Brain pericyte (primary cell): ENCODE data around the gene LDLRAD2.
A peak's percentile ranks its signal among the peaks of the same experiment; 100 is the strongest.
"Not testable (repeated sequence)": the region's sequence is repeated elsewhere in the genome, so short reads cannot be mapped to it uniquely, and the experiment has no call there.

Experiments
- DNase-seq: peaks from one replicate; pipeline ENCODE4 v3.0.0-alpha.2; 2012; ENCODE audit warnings: low read depth, low spot score

The LDLRAD2 gene, protein sequence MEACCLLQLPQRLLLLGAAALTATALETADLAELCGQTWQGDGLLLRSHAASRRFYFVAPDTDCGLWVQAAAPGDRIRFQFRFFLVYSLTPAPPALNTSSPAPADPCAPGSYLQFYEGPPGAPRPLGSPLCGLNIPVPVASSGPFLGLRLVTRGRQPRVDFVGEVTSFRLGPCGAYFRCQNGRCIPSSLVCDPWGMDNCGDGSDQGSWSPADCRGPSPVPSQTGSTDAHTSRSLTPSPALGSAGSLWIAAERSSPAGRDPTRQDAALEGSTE

DNA sequence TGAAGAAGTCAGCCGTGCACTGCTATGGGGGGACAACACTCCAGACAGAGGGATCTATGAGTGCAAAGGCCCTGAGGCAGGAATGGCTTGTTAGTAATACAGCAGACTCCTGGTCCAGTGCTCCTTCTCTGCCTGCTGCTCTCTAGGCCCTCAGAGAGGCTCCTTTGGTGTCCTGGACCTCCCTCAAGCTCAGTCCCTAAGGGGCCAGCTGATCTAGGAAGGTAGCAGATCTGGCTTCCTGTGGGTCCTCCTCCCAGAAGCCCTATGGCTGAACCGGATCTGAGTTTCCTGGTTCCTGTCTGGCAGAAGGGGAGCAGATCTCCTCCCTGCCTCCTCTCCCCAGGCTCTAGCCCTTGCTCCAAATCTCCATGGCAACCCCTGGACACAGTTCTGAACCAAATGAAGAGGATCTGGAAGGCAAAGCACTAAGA lies at the start of gene LDLRAD2:
Gene LDLRAD2, plus strand, starts transcription at position 391 of the 431 bp plus-strand sequence. CDS start 187 bp downstream, outside the sequence.
- no peak for DNase-seq

DNA sequence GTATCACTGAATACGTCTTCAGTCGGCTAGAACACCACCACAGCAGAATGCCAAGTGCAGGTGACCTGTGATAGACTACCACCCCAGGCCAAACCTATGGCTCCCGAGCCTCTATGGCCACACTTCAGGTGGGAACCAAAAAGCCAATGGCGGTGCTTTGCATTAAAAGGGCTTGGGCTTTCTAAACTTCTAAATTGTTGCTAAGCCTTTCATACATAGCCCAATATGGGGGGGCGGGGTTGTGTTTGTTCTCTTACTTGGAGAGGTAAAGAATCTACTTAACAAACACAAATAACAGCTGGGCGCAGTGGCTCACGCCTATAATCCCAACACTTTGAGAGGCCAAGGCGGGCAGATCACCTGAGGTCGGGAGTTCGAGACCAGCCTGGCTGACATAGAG lies 48.8 kb upstream of the LDLRAD2 start:
- DNase-seq = no peak

DNA sequence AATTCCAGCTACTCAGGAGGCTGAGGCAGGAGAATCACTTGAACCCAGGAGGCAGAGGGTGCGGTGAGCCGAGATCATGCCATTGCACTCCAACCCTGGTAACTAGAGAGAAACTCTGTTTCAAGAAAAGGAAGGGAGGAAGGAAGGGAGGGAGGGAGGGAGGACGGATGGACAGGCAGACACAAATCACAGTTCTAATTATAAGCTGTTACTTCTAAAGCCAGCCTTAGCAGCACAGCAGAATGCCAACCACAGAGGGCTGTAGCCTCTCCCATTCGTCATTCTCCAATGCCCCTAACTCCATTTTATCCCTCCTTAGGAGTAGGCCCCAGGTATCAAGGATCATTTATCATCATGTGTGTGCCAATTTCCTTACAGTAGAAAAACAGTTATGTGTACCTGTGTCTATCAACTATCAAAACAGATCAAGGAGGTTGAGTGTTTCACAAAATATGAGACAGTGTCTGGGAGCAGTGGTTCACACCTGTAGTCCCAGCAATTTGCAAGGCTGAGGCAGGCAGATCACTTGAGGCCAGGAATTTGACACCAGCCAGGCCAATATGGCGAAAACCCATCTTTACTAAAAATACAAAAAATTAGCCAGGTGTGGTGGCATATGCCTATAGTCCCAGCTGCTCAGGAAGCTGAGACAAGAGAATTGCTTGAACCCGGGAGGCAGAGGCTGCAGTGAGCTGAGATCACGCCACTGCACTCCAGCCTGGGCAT lies 48.2 kb upstream of the LDLRAD2 start:
- DNase-seq = no peak

DNA sequence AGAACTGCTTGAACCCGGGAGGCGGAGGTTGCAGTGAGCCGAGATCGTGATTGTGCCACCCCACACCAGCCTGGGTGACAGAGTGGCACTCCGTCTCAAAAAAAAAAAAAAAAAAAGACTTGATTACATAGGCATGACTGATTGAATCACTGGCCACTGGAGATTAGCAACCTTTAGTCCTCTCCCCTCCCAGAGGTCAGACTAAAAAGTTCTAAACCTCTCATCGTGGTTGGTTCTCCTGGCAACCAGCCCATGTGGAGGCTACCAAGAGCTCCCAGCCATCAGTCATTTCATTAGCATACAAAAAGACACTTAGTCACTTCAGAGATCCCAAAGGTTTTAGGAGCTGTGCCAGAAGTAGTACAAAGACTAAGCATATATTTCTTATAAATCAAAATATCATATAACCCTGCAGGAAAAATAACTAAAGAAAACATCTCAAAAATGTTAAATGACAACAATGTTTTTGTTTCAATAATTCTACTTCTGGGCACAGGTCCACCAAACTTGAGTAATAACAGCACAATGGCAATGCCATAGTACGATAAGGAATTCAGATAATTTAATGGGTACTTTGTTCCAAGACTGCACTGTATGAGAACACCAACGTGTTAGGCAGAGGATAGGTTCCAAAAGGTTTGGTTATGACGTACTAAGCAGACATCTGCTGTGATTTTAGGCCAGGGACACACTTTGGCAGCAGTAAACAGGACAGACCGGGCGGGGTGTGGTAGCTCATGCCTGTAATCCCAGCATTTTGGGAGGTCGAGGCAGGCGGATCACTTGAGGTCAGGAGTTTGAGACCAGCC lies 47.2 kb upstream of the LDLRAD2 start:
- no peak for DNase-seq

DNA sequence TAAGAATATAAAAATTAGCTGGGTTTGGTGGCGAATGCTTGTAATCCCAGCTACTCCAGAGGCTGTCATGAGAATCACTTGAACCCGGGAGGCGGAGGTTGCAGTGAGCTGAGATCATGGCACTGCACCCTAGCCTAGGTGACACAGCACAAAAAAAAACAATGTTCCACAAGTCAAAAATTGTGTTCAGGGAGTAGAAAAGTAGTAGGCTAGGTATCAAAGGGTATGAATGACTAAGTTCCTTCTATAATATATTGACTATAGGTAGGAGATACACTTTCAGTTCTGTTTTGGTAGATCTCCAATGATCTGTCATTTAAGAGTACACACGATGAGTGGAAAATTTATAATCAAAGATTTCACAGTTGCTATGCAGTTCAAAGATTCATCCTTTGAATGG lies 45.9 kb upstream of the LDLRAD2 start:
- DNase-seq = no peak

DNA sequence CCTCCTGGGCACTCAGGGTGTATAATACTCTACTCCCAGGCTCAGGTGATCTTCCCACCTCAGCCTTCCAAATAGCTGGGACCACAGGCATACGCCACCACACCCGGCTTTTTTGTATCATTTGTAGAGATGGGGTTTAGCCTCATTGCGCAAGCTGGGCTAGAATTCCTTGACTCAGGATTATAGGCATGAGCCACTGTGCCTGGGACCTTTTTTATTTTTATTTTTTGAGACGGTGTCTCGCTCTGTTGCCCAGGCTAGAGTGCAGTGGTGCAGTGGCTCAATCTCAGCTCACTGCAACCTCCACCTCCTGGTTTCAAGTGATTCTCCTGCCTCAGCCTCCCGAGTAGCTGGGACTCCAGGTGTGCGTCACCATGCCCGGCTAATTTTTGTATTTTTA lies 45.0 kb upstream of the LDLRAD2 start:
- DNase-seq = not testable (repeated sequence)

DNA sequence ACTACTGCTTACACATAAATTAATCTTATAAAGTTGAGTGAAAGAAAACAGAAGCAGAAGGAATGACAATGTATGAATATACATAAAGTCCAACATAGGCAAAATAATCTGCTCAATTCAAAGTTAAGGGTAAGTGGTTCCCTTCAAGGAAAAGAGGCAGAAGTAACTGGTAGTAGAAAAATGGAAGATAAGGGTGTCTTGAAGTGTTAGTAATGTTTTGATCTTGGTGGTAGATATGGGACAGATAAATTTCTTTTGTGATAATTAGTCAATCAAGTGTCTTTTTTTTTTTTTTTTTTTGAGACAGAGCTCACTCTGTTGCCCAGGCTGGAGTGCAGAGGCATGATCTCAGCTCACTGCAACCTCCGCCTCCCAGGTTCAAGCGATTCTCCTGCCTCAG lies 41.9 kb upstream of the LDLRAD2 start:
- no peak for DNase-seq

DNA sequence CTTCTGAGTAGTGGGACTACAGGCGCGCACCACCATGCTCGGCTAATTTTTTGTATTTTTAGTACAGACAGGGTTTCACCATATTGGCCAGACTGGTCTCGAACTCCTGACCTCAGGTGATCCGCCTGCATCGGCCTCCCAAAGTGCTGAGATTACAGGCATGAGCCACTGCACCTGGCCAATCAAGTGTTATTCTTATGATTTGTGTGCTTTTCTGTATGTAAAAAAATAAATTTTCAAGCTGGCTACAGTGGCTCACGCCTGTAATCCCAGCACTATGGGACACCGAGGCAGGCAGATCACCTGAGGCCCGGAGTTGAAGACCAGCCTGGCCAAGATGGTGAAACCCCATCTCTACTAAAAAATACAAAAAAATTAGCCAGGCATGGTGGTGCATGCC lies 41.5 kb upstream of the LDLRAD2 start:
- not testable (repeated sequence) for DNase-seq

DNA sequence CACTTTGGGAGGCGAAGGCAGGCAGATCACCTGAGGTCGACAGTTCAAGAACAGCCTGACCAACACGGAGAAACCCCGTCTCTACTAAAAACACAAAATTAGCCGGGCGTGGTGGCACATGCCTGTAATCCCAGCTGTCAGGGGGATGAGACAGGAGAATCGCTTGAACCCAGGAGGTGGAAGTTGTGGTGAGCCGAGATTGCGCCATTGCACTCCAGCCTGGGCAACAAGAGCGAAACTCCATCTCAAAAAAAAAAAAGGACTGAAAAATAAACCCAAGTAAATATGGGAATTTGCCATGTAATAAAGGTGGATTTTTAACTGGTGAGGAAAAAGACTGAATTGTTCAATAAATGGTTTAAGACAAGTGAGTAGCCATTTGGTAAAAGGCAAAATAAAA lies 40.4 kb upstream of the LDLRAD2 start:
- not testable (repeated sequence) for DNase-seq

DNA sequence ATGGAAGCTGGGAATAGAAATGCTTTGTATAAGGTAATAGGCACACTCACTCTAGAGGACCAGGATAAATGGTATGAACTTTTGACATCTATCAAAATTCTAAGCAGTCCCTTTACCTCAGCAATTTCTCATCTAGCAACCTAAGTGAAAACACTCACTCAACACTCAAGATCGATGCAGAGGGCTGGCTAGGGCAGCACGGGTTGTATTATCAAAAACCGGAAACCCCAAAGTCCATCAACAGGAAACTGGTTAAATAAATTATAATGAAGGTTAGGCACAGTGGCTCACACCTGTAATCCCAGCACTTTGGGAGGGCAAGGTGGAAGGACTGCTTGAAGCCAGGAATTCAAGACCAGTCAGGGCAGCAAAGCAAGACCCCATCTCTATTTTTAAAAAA lies 38.5 kb upstream of the LDLRAD2 start:
- DNase-seq = no peak

DNA sequence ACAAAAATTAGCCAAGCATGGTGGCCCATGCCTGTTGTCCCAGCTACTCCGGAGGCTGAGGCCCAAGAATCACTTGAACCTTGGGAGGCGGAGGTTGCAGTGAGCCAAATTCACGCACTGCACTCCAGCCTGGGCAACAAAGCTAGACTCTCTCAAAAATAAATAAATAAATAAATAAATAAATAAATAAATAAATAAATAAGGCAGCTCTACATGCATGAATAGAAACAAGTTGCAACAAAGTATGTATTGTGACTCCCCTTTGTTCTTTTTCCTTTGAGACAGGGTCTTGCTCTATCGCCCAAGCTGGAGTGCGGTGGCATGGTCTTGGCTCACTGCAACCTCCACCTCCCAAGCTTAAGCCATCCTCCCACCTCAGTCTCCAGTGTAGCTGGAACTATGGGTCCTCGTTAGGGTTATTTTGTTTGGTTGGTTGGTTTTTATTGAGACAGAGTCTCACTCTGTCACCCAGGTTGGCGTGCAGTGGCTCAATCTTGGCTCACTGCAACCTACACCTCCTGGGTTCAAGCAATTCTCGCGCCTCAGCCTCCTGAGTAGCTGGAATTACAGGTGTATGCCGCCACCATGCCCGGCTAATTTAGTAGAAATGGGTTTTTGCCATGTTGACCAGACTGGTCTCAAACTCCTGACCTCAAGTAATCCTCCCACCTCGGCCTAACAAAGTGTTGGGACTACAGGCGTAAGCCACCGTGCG lies 37.1 kb upstream of the LDLRAD2 start:
- no peak for DNase-seq

DNA sequence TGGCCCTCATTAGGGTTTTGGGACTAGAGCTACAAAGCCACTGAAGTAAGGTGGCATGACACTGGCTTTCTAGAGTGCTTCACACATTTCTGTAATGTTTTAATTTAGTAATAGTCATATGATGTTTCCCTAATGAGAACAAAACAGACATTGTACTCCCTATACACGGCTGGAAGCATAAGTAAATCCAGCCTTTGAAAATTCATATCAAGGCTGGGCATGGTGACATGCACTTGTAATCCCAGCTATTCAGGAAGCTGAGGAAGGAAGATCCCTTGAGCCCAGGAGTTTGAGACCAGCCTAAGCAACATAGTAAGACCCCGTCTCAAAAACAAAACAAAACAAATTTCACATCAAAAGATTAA lies 36.5 kb upstream of the LDLRAD2 start:
- DNase-seq = no peak

DNA sequence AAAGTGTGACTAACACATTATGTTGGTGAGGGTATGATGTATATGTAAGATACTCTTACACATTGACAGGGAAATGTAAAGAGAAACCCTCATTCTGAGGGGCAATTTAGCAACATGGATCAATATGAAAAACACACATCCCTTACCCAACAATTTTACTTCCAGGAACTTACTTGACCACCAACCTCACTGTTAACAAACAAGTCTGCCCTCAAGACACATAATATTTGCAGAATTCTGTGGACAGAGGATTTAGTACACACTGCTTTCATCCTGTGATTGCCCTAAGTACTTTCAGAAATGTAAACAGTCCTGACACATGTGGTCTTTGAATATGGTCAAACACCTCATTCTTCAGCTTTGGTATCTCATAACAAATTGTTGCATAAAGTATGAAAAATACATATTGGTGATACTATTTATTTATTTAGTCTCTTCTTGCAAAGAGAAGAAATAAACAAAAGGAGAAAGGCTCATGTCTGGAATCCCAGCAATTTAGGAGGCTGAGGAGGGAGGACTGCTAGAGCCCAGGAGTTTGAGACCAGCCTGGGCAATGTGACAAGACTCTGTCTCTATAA lies 36.0 kb upstream of the LDLRAD2 start:
- DNase-seq = no peak

DNA sequence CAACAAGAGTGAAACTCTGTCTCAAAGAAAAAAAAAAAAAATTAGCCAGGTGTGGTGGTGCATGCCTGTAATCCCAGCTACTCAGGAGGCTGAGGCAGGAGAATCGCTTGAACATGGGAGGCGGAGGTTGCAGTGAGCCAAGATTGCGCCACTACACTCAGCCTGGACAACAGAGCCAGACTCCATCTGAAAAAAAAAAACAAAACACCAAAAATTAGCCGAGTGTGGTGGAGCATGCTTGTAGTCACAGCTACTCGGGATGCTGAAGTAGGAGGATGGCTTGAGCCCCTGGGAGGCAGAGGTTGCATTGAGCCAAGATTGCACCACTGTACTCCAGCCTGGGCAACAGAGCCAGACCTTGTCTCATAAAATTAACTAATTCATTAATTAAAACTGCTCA lies 35.1 kb upstream of the LDLRAD2 start:
- DNase-seq = not testable (repeated sequence)

DNA sequence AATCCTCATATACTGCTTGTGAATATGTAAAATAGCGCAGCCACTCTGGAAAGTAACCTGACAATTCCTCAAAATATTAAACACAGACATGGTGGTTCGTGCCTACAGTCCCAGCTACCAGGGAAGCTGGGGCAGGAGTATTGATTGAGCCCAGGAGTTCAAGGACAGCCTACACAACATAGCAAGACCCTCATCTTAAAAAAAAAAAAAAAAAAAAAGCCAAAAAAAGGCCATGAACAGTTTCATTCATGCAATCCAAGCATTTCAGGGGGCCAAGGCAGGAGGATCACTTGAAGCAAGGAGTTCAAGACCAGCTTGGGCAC lies 33.7 kb upstream of the LDLRAD2 start:
- DNase-seq = no peak

DNA sequence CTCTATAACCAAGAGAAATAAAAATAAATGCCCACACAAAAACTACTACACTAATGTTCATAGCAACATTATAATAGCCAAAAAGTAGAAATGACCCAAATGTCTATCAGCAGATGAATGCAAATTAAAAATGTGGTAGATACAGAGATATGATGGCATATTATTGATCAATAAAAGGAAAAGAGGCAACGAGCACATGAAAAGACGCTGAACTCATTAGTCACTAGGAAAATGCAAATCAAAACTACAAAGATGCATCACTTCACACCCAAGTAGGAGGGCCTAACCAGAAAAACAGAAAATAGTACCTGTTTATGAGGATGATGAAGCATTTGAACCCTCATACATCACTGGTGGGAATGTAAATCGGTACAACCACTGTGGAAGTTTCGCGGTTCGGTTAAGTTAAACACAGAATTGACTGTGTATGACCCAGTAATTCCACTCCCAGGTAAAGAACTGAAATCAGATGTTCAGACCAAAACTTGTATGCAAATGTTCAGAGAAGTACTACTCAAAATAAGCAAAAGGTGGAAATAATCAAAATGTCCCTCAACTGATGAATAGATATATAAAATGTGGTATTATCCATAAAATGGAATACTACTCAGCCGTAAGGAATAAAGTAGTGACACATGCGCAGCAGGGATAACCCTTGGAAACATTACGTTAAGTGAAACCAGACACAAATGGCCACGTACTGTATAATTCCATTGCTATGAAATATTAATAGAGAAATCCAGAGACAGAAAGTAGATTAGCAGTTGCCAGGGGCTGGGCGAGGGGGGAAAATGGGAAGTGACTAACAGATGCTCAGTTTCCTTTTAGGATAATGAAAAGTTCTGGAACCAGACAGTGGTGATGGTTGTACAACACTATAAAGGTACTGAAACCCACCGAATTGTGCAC lies 32.2 kb upstream of the LDLRAD2 start:
- no peak for DNase-seq

DNA sequence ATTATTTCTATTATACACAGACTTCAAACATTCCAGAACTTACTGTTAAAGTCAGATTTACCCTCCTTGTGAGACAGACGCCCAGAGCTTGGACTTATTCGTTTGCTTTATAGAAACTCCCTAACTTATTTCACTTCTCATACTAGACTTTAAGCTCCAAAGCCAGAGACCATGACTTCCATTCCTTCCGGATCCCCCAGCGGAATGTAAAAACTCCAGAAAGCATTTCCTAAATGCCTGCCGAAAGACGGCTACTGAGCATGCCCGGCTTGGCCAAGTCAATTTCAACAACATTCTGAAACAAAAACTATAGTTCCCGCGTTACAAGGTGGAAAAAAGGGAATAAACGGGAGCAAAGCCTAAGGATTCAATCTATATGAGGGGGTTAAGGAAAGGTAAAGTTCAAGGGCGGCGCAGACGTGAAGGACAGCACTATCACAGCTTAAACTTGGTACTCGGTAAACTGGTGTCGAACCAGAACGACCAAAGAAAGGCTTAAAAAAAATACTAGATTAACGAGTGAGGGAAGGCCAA lies 30.2 kb upstream of the LDLRAD2 start:
- DNase-seq = no peak

DNA sequence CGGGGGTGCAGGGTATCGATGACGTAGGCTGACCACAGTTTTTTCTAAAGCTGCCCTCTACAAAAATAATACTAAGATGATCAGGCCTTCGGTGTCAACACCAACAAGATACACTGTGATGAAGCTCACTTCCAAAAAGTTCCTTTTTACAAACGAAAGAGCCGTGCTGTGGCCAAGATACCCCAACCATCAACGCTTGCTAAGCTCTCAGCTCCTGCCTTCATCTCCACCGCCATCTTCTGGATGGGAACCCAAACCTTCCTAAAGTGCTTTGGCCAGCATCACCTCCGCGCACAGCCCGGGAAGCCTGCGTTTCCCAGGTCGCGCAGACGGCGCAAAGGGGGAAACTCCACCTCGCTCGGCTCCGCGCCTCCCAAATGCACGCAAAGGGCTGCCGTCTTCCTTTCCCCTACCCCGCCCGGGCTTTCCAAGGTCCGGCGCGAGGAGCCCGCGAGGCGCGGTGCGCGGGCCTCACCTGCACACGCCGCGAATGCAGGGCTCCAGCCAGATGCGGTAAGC lies 29.7 kb upstream of the LDLRAD2 start:
- no peak for DNase-seq

DNA sequence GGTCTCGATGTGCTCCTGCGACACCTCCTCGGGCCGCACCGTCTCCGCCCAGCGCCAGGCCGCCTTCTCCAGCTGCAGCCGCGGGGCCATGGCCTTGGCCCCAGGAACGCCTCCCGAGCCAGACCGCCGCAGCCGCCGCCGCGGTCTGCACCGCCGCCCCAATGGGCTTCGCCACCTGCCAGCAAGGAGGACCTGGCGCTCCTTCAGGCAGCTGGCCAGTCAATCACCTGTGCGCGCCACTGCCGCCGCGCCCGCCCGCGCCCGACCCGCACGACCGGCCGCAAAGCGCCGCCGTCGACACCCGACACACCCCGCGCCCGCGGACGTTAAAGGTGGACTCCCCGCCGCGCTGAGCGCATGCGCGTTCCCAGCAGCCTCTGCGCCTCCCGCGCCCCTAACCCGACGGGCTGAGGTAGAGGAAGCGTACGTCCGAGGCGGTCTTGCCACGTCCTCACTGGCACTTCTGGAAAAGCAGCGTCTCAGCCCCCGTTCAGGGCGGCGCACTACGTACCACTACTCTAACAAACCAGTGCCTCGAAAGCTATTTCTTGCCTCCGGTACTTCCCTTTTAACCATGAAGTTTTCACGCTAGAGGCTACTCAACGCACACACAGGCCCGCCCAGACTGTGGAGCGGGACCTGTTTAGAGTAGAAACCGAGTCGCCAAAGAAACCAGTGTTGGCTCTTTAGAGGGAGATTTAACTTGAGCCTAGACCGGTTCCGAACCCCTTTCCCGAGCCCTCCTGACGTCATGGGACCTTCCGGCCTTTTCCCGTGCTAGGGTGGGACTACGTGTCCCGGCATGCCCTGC lies 29.0 kb upstream of the LDLRAD2 start, which contains the start of gene USP48:
Gene USP48, minus strand, starts transcription at position 282 of the 811 bp plus-strand sequence. Its CDS starts 192 bp downstream, at position 90.
- DNase-seq = peak; percentile 82
